ENCODE results near the gene SPPL3.

DNA sequence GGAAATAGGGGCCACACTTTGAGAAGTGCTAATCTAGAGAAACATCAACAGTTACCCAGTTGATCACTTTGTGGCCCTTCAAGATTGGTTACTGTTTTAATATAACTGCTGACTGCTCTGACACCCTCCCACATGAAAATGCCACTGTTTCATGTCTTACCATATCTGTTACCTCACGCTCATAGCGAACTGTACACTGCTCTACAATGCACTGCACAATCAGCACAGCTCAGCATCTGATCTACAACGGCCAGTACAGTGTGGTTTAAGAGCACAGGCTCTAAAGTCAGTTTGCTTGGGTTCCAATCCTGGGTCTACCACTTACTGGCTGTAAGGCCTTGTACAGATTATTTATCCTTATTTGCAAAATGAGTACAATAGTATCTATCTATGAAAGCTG, 39.1 kb downstream of the SPPL3 start:
- TF ChIP-seq, protein P1, sequence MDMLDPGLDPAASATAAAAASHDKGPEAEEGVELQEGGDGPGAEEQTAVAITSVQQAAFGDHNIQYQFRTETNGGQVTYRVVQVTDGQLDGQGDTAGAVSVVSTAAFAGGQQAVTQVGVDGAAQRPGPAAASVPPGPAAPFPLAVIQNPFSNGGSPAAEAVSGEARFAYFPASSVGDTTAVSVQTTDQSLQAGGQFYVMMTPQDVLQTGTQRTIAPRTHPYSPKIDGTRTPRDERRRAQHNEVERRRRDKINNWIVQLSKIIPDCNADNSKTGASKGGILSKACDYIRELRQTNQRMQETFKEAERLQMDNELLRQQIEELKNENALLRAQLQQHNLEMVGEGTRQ (IDR thresholded peaks at IDR 0.05; ENCODE audit: borderline replicate concordance, low read depth, low read length) = no peak
- TF ChIP-seq, protein P2, sequence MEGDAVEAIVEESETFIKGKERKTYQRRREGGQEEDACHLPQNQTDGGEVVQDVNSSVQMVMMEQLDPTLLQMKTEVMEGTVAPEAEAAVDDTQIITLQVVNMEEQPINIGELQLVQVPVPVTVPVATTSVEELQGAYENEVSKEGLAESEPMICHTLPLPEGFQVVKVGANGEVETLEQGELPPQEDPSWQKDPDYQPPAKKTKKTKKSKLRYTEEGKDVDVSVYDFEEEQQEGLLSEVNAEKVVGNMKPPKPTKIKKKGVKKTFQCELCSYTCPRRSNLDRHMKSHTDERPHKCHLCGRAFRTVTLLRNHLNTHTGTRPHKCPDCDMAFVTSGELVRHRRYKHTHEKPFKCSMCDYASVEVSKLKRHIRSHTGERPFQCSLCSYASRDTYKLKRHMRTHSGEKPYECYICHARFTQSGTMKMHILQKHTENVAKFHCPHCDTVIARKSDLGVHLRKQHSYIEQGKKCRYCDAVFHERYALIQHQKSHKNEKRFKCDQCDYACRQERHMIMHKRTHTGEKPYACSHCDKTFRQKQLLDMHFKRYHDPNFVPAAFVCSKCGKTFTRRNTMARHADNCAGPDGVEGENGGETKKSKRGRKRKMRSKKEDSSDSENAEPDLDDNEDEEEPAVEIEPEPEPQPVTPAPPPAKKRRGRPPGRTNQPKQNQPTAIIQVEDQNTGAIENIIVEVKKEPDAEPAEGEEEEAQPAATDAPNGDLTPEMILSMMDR (IDR thresholded peaks at IDR 0.05) = no peak
- TF ChIP-seq CHD2 (IDR thresholded peaks at IDR 0.05; ENCODE audit: low read length, partially characterized antibody) = no peak
- no peak for TF ChIP-seq EZH2phosphoT487 (IDR thresholded peaks at IDR 0.05; ENCODE audit: borderline replicate concordance, low read depth)
- no peak for TF ChIP-seq FOXJ3 (CRISPR knock-in tag; IDR thresholded peaks at IDR 0.05)
- TF ChIP-seq, protein P3, sequence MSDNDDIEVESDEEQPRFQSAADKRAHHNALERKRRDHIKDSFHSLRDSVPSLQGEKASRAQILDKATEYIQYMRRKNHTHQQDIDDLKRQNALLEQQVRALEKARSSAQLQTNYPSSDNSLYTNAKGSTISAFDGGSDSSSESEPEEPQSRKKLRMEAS (IDR thresholded peaks at IDR 0.05; ENCODE audit: low read depth) = no peak
- no peak for TF ChIP-seq NFIC (IDR thresholded peaks at IDR 0.05; ENCODE audit: borderline replicate concordance)
- TF ChIP-seq RFX5 (IDR thresholded peaks at IDR 0.05; ENCODE audit: low read length) = no peak
- no peak for TF ChIP-seq MEF2A (IDR thresholded peaks at IDR 0.05; ENCODE audit: borderline replicate concordance, low read depth)
- no peak for TF ChIP-seq EP300 (IDR thresholded peaks at IDR 0.05; ENCODE audit: borderline replicate concordance in 1 of 2, low read depth in 1 of 2, low read length in 1 of 2)
- no peak for TF ChIP-seq SMC3 (IDR thresholded peaks at IDR 0.05; ENCODE audit: low read depth, low read length)
